Lower leg skin (tissue), 4 donors: ENCODE data around the gene FAM216A. TPM values are rescaled to one million over a fixed set of nuclear protein-coding genes. Genes with fewer than 3 reads are reported as not detected.
"Not testable (repeated sequence)": the region's sequence is repeated elsewhere in the genome, so short reads cannot be mapped to it uniquely, and the experiment has no call there.

Source experiments
- DNase-seq, 2 donors: peaks; one replicate each; pipeline ENCODE4 v3.0.0-alpha.2; 2019; ENCODE audit warnings: low spot score in 2 of 2
- H3K4me3 ChIP-seq: fragments of 200-600 bp; sonication (generic); 2 replicates; pipeline ENCODE4 v1.5.1; 2017; ENCODE audit warnings: mild to moderate bottlenecking, low read depth; ENCODE audit not compliant: poor library complexity, severe bottlenecking
- CTCF ChIP-seq, 3 donors: fragments of 450-650 bp; IDR thresholded peaks; one replicate each; pipeline ENCODE4 v1.5.1; 2016; ENCODE audit warnings: antibody characterized with exemption in 3 of 3, mild to moderate bottlenecking in 3 of 3, moderate library complexity in 2 of 3
- POLR2A ChIP-seq, 2 donors: fragments of 450-650 bp; IDR thresholded peaks; one replicate each; pipeline ENCODE4 v1.6.1; 2016 to 2017; ENCODE audit warnings: antibody characterized with exemption in 2 of 2, mild to moderate bottlenecking in 1 of 2, moderate library complexity in 1 of 2
- WGBS, 2 donors: methylation state at CpG; one replicate each; pipeline ENCODE4 v1.1.5; 2018; 5-methylcytosine and 5-hydroxymethylcytosine counted together
- intact Hi-C: fragments of 100-400 bp; cut with DNase I; formaldehyde crosslinking; loops from one replicate; pipeline ENCODE4 v1.15.0; 2023; ENCODE audit warnings: low total_unique reads
- total RNA-seq, 4 donors: library from RNA; depleted of rRNA; stranded (reverse); fragments of >200 nt; gene quantifications; one replicate each; pipeline ENCODE4 v1.1.0, GENCODE V29; 2016

FAM216A gene
- 1 to 10 TPM in 1 of 4 donors, under 1 TPM in 3; 0.30 to 1.9 (median 0.85) TPM for total RNA-seq

- H3K4me3 ChIP-seq: peak within 1 kb of the TSS; percentile 53
- no peak for TF ChIP-seq CTCF (IDR thresholded peaks at IDR 0.05)
- no peak for TF ChIP-seq POLR2A (IDR thresholded peaks at IDR 0.05)
- DNase-seq: peak; percentile 97 to 99
- WGBS, 2 donors: 0% methylated on average over 77 to 78 of the region's 78 CpGs
- intact Hi-C loops: loop anchor here (10.0 kb wide), 1 partner anchor 136 kb away; no protein-coding TSS in a partner anchor
Observed at GRCh38 chr12:110468214-110469048, at the start of gene FAM216A, which contains the start of gene GPN3. Gene FAM216A, plus strand, starts transcription at chr12:110468845. Its CDS starts 31 bp downstream, at chr12:110468876. Gene GPN3, minus strand, starts transcription at chr12:110468257. Its CDS starts 54 bp downstream, at chr12:110468203.

- DNase-seq, H3K4me3 ChIP-seq: not testable (repeated sequence)
- intact Hi-C loops: loop anchor here (10.0 kb wide), 1 partner anchor 316 kb away; no protein-coding TSS in a partner anchor
- WGBS, 2 donors: 100% methylated on average over 1 of the region's 1 CpG
Observed at GRCh38 chr12:110420644-110421043, 48.0 kb upstream of the FAM216A start.

GRCh38 chr12:110421159-110421661, 47.4 kb upstream of the FAM216A start:
- 53 to 91% methylated on average over 3 of the region's 3 CpGs for WGBS, 2 donors
- TF ChIP-seq CTCF (IDR thresholded peaks at IDR 0.05) (no peak), POLR2A (IDR thresholded peaks at IDR 0.05) (no peak)
- intact Hi-C loops: loop anchor here (10.0 kb wide), 1 partner anchor 316 kb away; no protein-coding TSS in a partner anchor
- DNase-seq: no peak
- H3K4me3 ChIP-seq: no peak overlapping the region

GRCh38 chr12:110421701-110422100, 46.9 kb upstream of the FAM216A start:
- 86 to 89% methylated on average over 4 of the region's 4 CpGs for WGBS, 2 donors
- intact Hi-C loops: loop anchor here (10.0 kb wide), 1 partner anchor 317 kb away; no protein-coding TSS in a partner anchor
- no peak for TF ChIP-seq POLR2A (IDR thresholded peaks at IDR 0.05)
- no peak for TF ChIP-seq CTCF (IDR thresholded peaks at IDR 0.05)
- H3K4me3 ChIP-seq: no peak overlapping the region
- no peak for DNase-seq

GRCh38 chr12:110424237-110424636, 44.4 kb upstream of the FAM216A start:
- H3K4me3 ChIP-seq: no peak overlapping the region
- no peak for TF ChIP-seq CTCF (IDR thresholded peaks at IDR 0.05)
- no peak for TF ChIP-seq POLR2A (IDR thresholded peaks at IDR 0.05)
- 78% methylated on average over 3 of the region's 3 CpGs for WGBS, 2 donors
- DNase-seq: no peak
- intact Hi-C loops: loop anchor here (10.0 kb wide), 1 partner anchor 319 kb away; no protein-coding TSS in a partner anchor

GRCh38 chr12:110426406-110426805, 42.2 kb upstream of the FAM216A start:
- TF ChIP-seq POLR2A (IDR thresholded peaks at IDR 0.05) (no peak), CTCF (IDR thresholded peaks at IDR 0.05) (no peak)
- no peak overlapping the region for H3K4me3 ChIP-seq
- WGBS, 2 donors: 26 to 40% methylated on average over 3 of the region's 3 CpGs
- no peak for DNase-seq
- intact Hi-C loops: loop anchor here (10.0 kb wide), 1 partner anchor 322 kb away; no protein-coding TSS in a partner anchor

GRCh38 chr12:110429676-110430075, 39.0 kb upstream of the FAM216A start:
- DNase-seq, H3K4me3 ChIP-seq: not testable (repeated sequence)
- intact Hi-C loops: loop anchor here (10.0 kb wide), 1 partner anchor 325 kb away; no protein-coding TSS in a partner anchor
- WGBS, 2 donors: 90 to 95% methylated on average over 15 of the region's 15 CpGs
